Kidney epithelial cell (primary cell): ENCODE measurements around the gene KCNJ1. TPM values are rescaled to one million over a fixed set of nuclear protein-coding genes. Genes with fewer than 3 reads are reported as not detected.

Source experiments
- DNase-seq: peaks from one replicate; pipeline ENCODE4 v3.0.0-alpha.2; 2010; ENCODE audit warnings: low read depth
- H3K27me3 ChIP-seq: 2 replicates; pipeline ENCODE4 v1.6.0; 2011; ENCODE audit warnings: low read length; ENCODE audit not compliant: control insufficient read depth, insufficient read depth
- H3K36me3 ChIP-seq: 2 replicates; pipeline ENCODE4 v1.5.1; 2011; ENCODE audit warnings: low read length; ENCODE audit not compliant: control insufficient read depth, insufficient read depth
- H3K4me3 ChIP-seq: 2 replicates; pipeline ENCODE4 v1.5.1; 2011; ENCODE audit warnings: low read depth, mild to moderate bottlenecking, control low read depth, low read length
- total RNA-seq: library from RNA; depleted of rRNA; stranded (reverse); fragments of >200 nt; gene quantifications from 2 replicates; pipeline ENCODE4 v1.2.3, GENCODE V29; 2015
- TF ChIP-seq, protein P1 (sequence below): IDR thresholded peaks from 2 replicates; pipeline ENCODE4 v1.5.1; 2011; ENCODE audit warnings: mild to moderate bottlenecking, moderate library complexity, low read length, control low read depth, inconsistent platforms; ENCODE audit not compliant: insufficient read depth, poor library complexity, severe bottlenecking

The KCNJ1 gene
- total RNA-seq, 1 donor from 2014 or later, result not detected

DNA sequence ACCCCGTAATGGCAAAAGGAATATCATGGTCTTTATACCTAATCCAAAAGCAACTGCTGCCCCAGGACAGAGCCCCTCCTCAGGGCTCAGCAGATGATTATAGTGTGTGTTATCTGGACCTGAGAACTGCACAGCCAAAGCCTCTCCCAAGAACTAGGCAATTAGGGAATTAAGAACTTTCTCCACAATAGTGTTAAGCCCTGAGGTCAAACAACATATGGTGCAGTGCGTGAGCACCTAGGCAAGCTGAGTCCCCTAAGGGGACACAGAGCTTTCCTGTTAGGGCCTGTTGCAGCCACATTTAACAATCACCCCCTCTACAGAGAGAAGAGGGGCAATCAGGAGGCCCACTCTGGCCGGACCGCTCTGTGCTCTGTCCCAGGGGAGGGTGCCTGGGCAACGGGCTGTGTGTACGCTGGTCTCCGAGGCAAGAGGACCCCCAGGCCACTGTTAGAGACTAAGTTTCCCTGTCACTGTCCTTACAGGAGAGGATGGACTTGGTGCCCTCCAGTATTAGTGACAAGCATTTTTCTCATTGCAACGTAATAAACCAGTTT, 22.6 kb upstream of the KCNJ1 start:
- no peak for DNase-seq
- TF ChIP-seq, protein P1, sequence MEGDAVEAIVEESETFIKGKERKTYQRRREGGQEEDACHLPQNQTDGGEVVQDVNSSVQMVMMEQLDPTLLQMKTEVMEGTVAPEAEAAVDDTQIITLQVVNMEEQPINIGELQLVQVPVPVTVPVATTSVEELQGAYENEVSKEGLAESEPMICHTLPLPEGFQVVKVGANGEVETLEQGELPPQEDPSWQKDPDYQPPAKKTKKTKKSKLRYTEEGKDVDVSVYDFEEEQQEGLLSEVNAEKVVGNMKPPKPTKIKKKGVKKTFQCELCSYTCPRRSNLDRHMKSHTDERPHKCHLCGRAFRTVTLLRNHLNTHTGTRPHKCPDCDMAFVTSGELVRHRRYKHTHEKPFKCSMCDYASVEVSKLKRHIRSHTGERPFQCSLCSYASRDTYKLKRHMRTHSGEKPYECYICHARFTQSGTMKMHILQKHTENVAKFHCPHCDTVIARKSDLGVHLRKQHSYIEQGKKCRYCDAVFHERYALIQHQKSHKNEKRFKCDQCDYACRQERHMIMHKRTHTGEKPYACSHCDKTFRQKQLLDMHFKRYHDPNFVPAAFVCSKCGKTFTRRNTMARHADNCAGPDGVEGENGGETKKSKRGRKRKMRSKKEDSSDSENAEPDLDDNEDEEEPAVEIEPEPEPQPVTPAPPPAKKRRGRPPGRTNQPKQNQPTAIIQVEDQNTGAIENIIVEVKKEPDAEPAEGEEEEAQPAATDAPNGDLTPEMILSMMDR, result no peak
- Histone ChIP-seq H3K36me3 (no peaks in the 10 kb centered on the region), H3K27me3 (peaks cover 23% of the 10 kb centered on the region), H3K4me3 (no peak overlapping the region)

DNA sequence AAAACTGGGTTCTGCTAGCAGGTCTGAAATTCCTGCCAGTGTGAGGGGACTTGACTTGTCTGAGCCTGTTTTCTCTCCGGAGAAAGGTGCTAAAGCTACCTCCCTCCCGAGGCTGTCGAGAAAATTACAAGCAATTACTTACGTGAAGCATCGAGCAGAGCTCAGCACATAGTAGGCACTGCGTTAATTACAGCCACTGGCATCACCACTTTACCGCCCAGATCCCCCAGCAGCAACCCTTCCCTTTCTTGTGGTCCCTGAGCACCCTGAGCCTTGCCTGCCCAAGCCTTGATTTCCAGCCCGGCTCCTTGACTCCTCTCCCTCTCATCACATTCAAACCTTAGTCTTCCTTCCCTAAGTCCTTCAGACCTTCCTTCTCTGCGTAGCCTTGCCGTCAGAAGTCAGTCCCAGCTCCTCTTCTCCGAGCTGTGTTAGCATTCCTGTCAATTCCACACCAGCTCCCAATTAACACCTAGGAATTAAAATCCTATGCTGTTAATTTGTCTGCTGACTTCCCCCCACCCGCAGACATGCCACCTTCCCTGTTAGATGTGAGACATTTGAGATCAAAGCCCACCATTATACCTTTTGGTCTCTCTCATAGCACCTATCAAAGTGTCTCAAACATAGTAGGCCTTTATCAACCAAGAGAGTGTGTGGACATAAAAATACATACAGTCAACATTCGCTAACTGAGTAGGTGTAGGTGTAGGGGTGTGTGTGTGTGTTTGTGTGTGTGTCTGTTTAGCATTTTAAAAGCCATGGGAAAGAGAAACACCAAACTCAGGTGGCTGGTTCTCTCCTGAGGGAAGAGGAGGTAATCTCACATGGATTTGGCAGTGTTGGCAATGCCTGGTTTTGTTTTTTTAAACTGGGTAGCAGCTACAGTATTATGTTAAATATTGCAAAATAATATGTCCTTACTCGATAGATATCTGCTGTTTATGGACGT, 21.2 kb upstream of the KCNJ1 start:
- TF ChIP-seq, protein P1, result peak; percentile 9
- no peaks in the 10 kb centered on the region for H3K36me3 ChIP-seq
- peaks cover 23% of the 10 kb centered on the region for H3K27me3 ChIP-seq
- DNase-seq, result no peak
- no peak overlapping the region for H3K4me3 ChIP-seq

DNA sequence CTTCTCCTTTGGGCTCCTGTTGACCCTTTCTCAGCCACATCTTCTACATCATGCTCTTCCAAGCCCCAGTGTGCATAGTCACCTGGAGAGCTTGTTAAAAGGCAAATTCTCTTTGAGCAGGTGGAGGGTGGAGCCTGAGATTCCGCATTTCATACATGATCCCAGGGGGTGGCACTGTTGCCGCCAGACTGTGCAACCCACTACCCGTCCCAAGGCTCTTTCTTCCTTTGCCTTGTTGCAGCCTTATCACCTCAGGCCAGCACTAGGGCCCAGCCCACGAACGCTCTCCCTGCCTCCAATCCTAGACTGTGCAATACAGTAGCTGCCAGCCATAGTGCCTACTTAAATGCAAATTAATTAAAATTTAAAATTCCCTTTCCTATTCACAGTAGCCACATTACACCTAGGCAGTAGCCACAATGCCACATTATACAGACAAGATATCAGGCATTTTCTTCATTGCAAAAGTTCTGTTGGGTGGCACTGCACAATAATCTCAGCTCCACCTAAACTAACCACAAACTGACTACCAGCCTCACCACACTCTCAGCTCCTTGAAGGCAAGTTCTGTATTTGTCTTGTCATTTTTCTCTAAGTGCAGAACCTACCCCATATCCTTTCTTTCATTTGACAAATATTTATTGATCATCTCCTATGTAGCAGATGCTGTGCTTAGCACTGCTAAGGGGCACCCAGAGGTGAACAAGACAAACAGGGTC, 19.5 kb upstream of the KCNJ1 start:
- no peaks in the 10 kb centered on the region for H3K36me3 ChIP-seq
- no peak for DNase-seq
- peaks cover 23% of the 10 kb centered on the region for H3K27me3 ChIP-seq
- TF ChIP-seq, protein P1, result peak; percentile 41
- no peak overlapping the region for H3K4me3 ChIP-seq

DNA sequence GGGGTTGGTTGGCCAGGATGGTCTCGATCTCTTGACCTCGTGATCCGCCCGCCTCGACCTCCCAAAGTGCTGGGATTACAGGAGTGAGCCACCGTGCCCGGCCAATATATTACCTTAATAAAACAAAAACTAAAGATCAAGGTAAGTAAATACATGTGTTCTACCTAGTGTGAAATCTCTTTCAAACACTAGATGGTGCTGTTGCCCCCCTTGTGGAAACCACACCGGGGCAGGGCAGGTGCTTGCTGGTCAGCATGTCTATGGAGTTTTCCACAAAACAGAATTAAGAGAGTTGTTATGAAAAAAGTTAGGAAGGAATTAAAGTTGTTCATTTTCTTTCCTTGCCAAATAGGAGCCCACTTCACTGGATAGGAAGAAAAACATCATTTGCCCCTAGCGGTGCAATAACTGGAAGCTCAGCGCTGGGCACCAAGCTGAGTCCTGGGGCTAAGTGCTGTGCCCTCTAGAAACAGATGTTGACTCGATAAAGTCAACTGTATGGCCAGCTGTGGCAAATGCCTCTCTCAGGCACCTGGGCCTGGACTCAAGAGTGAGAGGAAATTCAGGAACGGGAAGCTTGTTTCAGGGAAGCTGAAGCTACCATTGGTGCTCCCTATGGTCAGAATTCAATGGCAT, 17.7 kb upstream of the KCNJ1 start:
- DNase-seq, result no peak
- TF ChIP-seq, protein P1, result peak; percentile 76
- H3K27me3 ChIP-seq, result peaks cover 18% of the 10 kb centered on the region
- H3K36me3 ChIP-seq, result no peaks in the 10 kb centered on the region
- H3K4me3 ChIP-seq, result no peak overlapping the region

DNA sequence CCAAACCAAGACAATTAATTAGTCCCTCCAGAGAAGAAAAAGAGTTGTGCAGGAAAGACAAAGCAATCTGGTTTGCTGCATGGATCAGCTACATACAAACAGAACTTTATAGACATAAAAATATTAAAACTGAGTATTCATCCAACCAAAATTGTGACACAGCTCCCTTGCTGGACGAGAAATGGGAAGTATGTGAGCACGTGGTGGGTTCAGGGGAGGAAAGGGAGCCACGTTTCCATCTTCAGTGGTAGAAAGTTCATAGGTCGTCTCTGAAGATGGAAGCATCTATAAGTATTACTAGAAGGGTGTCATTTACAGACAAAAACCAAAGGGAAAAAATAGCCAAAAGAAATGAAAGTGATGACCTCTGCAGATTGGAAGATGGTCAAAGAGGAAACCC, 17.0 kb upstream of the KCNJ1 start:
- Histone ChIP-seq H3K4me3 (no peak overlapping the region), H3K27me3 (peaks cover 11% of the 10 kb centered on the region), H3K36me3 (no peaks in the 10 kb centered on the region)
- TF ChIP-seq, protein P1, result no peak
- DNase-seq, result no peak
